Measurements from ENCODE around the gene MBOAT7.
"Not testable (repeated sequence)": the region's sequence is repeated elsewhere in the genome, so short reads cannot be mapped to it uniquely, and the experiment has no call there.

MBOAT7 gene

GRCh38 chr19:54216869-54217268 lies 27.5 kb upstream of the MBOAT7 start:
- Histone ChIP-seq H3K27ac (peak overlapping the region; percentile 79), H3K27me3 (no peaks in the 10 kb centered on the region), H3K9me3 (no peaks in the 10 kb centered on the region), H3K36me3 (peaks cover 63% of the 10 kb centered on the region), H3K4me3 (ENCODE audit: low read depth in 1 of 2, low read length in 1 of 2) (no peak overlapping the region), H3K4me1 (ENCODE audit: control insufficient read depth in 1 of 2, insufficient read depth in 1 of 2, low read depth in 1 of 2, low read length in 1 of 2) (peaks cover 61 to 76% of the 10 kb centered on the region in 2 experiments)
- TF ChIP-seq, protein P1, sequence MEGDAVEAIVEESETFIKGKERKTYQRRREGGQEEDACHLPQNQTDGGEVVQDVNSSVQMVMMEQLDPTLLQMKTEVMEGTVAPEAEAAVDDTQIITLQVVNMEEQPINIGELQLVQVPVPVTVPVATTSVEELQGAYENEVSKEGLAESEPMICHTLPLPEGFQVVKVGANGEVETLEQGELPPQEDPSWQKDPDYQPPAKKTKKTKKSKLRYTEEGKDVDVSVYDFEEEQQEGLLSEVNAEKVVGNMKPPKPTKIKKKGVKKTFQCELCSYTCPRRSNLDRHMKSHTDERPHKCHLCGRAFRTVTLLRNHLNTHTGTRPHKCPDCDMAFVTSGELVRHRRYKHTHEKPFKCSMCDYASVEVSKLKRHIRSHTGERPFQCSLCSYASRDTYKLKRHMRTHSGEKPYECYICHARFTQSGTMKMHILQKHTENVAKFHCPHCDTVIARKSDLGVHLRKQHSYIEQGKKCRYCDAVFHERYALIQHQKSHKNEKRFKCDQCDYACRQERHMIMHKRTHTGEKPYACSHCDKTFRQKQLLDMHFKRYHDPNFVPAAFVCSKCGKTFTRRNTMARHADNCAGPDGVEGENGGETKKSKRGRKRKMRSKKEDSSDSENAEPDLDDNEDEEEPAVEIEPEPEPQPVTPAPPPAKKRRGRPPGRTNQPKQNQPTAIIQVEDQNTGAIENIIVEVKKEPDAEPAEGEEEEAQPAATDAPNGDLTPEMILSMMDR (IDR thresholded peaks at IDR 0.05) = no peak

- not testable (repeated sequence) for H3K27me3 ChIP-seq; H3K9me3 ChIP-seq; H3K4me3 ChIP-seq (ENCODE audit: low read depth in 1 of 2, low read length in 1 of 2)
- Histone ChIP-seq H3K4me1 (ENCODE audit: control insufficient read depth in 1 of 2, insufficient read depth in 1 of 2, low read depth in 1 of 2, low read length in 1 of 2) (peaks cover 67 to 85% of the 10 kb centered on the region in 2 experiments), H3K27ac (peak overlapping the region; percentile 79), H3K36me3 (peaks cover 48% of the 10 kb centered on the region)
Measured at GRCh38 chr19:54214734-54215133, 25.4 kb upstream of the MBOAT7 start.

- peaks cover 42% of the 10 kb centered on the region for H3K36me3 ChIP-seq
- H3K9me3 ChIP-seq; H3K27me3 ChIP-seq; H3K4me3 ChIP-seq (ENCODE audit: low read depth in 1 of 2, low read length in 1 of 2): not testable (repeated sequence)
- peaks cover 67 to 85% of the 10 kb centered on the region in 2 experiments for H3K4me1 ChIP-seq (ENCODE audit: control insufficient read depth in 1 of 2, insufficient read depth in 1 of 2, low read depth in 1 of 2, low read length in 1 of 2)
- H3K27ac ChIP-seq = peak overlapping the region; percentile 31
Measured at GRCh38 chr19:54214217-54214616, 24.8 kb upstream of the MBOAT7 start.

DNA sequence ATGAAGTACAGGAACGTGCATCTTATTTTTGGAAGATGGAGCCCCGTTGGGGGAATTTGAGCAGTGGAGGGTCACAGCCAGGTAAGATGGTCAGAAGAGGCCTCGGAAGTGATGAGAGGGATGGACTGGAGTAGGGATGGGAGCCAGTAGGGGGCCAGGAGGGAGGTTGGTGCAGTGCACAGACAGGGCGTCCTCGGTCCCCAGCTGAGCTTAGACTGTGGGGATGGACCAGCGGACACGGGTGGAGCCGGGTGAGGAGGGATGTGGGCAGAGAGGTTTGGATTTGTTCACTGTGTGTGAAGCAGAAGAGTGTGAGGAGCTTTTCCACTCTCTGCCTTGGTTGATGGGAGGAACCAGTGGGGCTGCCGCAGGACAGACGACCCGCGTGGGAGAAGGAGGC lies 21.9 kb upstream of the MBOAT7 start:
- Histone ChIP-seq H3K9me3 (no peaks in the 10 kb centered on the region), H3K36me3 (peaks cover 28% of the 10 kb centered on the region), H3K4me1 (ENCODE audit: control insufficient read depth in 1 of 2, insufficient read depth in 1 of 2, low read depth in 1 of 2, low read length in 1 of 2) (peaks cover 82 to 88% of the 10 kb centered on the region in 2 experiments), H3K27ac (peak overlapping the region; percentile 93), H3K4me3 (ENCODE audit: low read depth in 1 of 2, low read length in 1 of 2) (peak overlapping the region; percentile 59 to 87), H3K27me3 (no peaks in the 10 kb centered on the region)
- TF ChIP-seq, protein P1 (IDR thresholded peaks at IDR 0.05) = no peak

DNA sequence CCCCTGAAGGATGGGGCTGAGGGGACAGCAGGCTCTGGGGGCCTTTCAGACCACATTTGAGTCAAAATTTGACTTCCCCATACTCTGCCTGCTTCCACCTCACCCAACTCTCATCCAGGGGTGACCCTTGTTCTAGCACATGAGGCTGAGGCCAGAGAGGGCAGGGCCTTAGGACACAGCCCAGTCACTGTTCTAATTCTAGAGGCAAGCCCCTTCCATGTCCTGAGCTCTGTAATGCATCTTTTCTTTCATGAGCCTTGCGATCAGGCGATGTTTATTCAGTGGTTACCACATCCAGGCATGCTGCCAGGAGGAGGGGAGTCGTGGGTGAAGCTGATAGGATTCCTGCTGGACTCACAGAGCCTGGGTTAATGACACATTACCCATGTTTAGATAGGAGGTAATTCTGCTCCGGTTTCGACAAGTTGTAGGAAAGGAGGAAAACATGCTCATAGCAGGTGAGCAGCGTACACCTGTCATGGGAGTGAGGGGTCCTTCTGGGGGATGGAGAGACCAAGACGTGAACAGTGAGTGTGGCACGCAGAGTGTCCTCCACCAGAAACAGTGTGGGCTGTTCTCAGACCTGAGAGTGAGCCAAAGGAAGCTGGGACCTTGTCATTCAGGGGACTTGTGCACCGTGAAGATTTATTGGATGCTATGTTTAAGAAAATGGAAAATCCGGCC lies 20.6 kb upstream of the MBOAT7 start:
- Histone ChIP-seq H3K27ac (peak overlapping the region; percentile 93), H3K36me3 (peaks cover 28% of the 10 kb centered on the region), H3K4me3 (ENCODE audit: low read depth in 1 of 2, low read length in 1 of 2) (peak overlapping the region; percentile 59 to 87), H3K4me1 (ENCODE audit: control insufficient read depth in 1 of 2, insufficient read depth in 1 of 2, low read depth in 1 of 2, low read length in 1 of 2) (peaks cover 84 to 90% of the 10 kb centered on the region in 2 experiments), H3K9me3 (no peaks in the 10 kb centered on the region), H3K27me3 (no peaks in the 10 kb centered on the region)
- TF ChIP-seq, protein P1 (IDR thresholded peaks at IDR 0.05) = no peak

GRCh38 chr19:54209058-54209810 lies 19.9 kb upstream of the MBOAT7 start:
- Histone ChIP-seq H3K4me1 (ENCODE audit: control insufficient read depth in 1 of 2, insufficient read depth in 1 of 2, low read depth in 1 of 2, low read length in 1 of 2) (peaks cover 88 to 95% of the 10 kb centered on the region in 2 experiments), H3K36me3 (peaks cover 36% of the 10 kb centered on the region)

More at GRCh38 chr19:54209058-54209810, 19.9 kb upstream of the MBOAT7 start:
- Histone ChIP-seq H3K9me3 (no peaks in the 10 kb centered on the region), H3K27ac (peak overlapping the region; percentile 93), H3K4me3 (ENCODE audit: low read depth in 1 of 2, low read length in 1 of 2) (peak overlapping the region; percentile 59 to 87), H3K27me3 (no peaks in the 10 kb centered on the region)
- TF ChIP-seq, protein P1 (IDR thresholded peaks at IDR 0.05) = no peak
